Immature natural killer cell (primary cell): ENCODE measurements around the gene HS3ST5. TPM values are rescaled to one million over a fixed set of nuclear protein-coding genes. Genes with fewer than 3 reads are reported as not detected.
"Not testable (repeated sequence)": the region's sequence is repeated elsewhere in the genome, so short reads cannot be mapped to it uniquely, and the experiment has no call there.

Experiments used
- DNase-seq, 3 donors: peaks; one replicate each; pipeline ENCODE4 v3.0.0; 2022; ENCODE audit warnings: mixed read lengths in 1 of 3
- H3K27ac Mint-ChIP-seq, 6 donors: one replicate each; pipeline ENCODE4 v1.8.0; 2020; ENCODE audit warnings: mixed read lengths in 6 of 6, mild to moderate bottlenecking in 5 of 6, inconsistent platforms in 4 of 6, moderate library complexity in 3 of 6
- H3K27me3 Mint-ChIP-seq, 3 donors: one replicate each; pipeline ENCODE4 v1.8.0; 2020 to 2021; ENCODE audit warnings: low read depth in 3 of 3, mild to moderate bottlenecking in 3 of 3, mixed read lengths in 3 of 3, moderate library complexity in 3 of 3, inconsistent platforms in 1 of 3
- H3K36me3 Mint-ChIP-seq, 3 donors: one replicate each; pipeline ENCODE4 v1.8.0; 2020; ENCODE audit warnings: mixed read lengths in 3 of 3, inconsistent platforms in 2 of 3, mild to moderate bottlenecking in 2 of 3
- H3K4me1 Mint-ChIP-seq, 2 donors: one replicate each; pipeline ENCODE4 v1.8.0; 2020; ENCODE audit warnings: inconsistent platforms in 2 of 2, mild to moderate bottlenecking in 2 of 2, mixed read lengths in 2 of 2, moderate library complexity in 1 of 2
- H3K4me3 Mint-ChIP-seq, 5 donors: one replicate each; pipeline ENCODE4 v1.8.0; 2020; ENCODE audit warnings: mild to moderate bottlenecking in 5 of 5, mixed read lengths in 5 of 5, inconsistent platforms in 3 of 5, moderate library complexity in 3 of 5
- H3K9me3 Mint-ChIP-seq, 6 donors: one replicate each; pipeline ENCODE4 v1.8.0; 2020; ENCODE audit warnings: mild to moderate bottlenecking in 6 of 6, mixed read lengths in 6 of 6, inconsistent platforms in 4 of 6, moderate library complexity in 3 of 6
- polyA plus RNA-seq, 3 donors: library from polyadenylated mRNA; unstranded; fragments of 300-500 nt; fragmentation: Illumina TruSeq; gene quantifications; one replicate each; pipeline ENCODE4 v1.2.3, GENCODE V29; 2021

HS3ST5 gene
- polyA plus RNA-seq, 3 donors from 2014 or later: not detected

DNA sequence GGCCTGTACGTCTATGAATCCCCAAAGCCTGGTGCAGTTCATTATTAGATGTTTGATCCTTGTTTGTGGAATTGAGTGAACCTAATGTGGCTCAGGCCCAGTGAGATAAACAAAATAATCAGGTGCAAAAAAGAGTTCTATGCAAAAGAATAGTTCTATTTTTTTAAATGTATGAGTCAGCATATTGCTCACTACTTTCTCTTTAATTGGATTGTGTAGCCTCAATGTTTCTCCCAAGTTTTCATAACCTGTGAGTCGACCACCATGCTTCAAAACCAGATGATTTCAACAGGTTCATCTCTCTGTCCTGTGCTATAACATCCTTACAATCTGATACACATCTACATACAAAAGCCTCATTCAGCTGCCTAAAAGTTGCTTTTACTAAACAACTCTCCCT is 255.3 kb downstream of the HS3ST5 start:
- Mint-ChIP-seq H3K27ac (no peak overlapping the region), H3K4me3 (no peak overlapping the region), H3K9me3 (peaks cover 0 to 9% (median 0%) of the 10 kb centered on the region in 6 donors), H3K27me3 (peaks cover 0 to 2% (median 2%) of the 10 kb centered on the region in 3 donors), H3K36me3 (no peaks in the 10 kb centered on the region), H3K4me1 (no peaks in the 10 kb centered on the region)
- DNase-seq: no peak

DNA sequence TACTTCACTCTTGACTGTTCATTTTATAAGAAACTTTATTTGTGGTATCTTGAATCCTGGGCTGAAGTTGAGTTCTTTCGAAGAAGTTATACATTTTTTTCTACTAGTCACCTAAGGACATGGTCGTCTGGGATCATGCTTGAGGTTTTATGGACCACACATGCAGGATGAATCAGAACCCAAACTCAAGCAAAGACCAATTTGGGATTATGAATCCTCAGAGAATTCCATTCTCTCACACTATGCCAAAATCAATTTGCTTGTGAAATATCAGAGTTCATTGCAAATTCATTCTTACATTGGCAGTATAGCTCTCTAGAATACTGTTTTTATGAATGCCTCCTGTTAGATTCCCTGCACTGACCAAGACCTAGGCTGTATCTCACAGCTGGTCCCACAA is 257.6 kb downstream of the HS3ST5 start:
- no peaks in the 10 kb centered on the region for H3K36me3 Mint-ChIP-seq
- no peak overlapping the region for H3K4me3 Mint-ChIP-seq
- H3K27me3 Mint-ChIP-seq: peaks cover 0 to 2% (median 0%) of the 10 kb centered on the region in 3 donors
- H3K4me1 Mint-ChIP-seq: no peaks in the 10 kb centered on the region
- DNase-seq: no peak
- H3K9me3 Mint-ChIP-seq: peaks cover 0 to 8% (median under 1%) of the 10 kb centered on the region in 6 donors
- no peak overlapping the region for H3K27ac Mint-ChIP-seq

DNA sequence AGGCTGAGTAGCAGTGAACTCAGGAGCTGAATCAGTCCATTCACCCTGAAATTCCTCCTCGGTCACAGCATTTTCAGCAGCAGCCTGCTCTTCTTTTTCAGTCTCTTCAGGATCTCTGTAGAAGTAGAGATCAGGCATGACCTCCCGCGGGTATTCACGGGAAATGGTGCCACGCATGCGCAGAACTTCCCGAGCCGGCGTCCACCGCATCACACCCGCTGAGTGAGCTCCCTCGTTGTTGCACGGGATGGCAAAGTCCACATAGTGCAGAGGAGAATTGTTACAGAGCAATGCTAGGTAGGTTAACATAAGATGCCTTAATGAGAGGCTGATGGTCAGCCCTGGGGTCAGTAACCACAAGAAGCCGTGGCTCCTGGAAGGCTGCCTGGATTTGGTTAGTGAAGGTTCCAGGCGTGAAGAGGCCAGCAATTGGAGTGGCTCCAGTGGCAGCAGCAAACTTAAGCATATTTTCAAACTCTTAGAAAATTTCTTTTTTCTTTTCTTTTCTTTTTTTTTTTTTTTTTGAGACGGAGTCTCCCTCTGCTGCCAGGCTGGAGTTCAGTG is 258.4 kb downstream of the HS3ST5 start:
- no peaks in the 10 kb centered on the region for H3K4me1 Mint-ChIP-seq
- H3K36me3 Mint-ChIP-seq: no peaks in the 10 kb centered on the region
- no peak overlapping the region for H3K27ac Mint-ChIP-seq
- H3K27me3 Mint-ChIP-seq: peaks cover 0 to 2% (median 0%) of the 10 kb centered on the region in 3 donors
- no peak overlapping the region for H3K4me3 Mint-ChIP-seq
- peaks cover 0 to 8% (median under 1%) of the 10 kb centered on the region in 6 donors for H3K9me3 Mint-ChIP-seq
- DNase-seq: no peak

DNA sequence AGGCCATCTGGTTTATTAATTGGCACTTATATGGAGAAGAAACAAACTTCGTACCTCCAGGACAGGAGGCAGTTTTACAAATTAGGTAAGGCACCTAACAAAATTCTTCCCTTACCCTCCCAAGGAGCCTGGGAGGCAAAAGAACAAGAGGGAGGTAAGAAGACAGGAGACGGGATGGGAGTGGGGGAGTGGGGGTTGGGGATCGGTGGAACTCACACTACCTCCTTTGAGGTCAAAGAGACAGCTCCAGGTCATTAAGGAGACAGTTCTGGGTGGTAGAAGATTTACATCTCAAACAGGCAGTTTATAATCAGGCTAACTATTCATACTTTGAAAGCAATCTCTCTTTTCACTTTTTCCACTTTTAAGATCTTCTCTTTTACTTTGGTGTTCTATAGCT is 259.6 kb downstream of the HS3ST5 start:
- Mint-ChIP-seq H3K27ac (no peak overlapping the region), H3K36me3 (no peaks in the 10 kb centered on the region), H3K4me1 (no peaks in the 10 kb centered on the region), H3K9me3 (peaks cover 0 to 8% (median under 1%) of the 10 kb centered on the region in 6 donors), H3K27me3 (peaks cover 0 to 4% (median 0%) of the 10 kb centered on the region in 3 donors), H3K4me3 (no peak overlapping the region)
- DNase-seq: no peak

DNA sequence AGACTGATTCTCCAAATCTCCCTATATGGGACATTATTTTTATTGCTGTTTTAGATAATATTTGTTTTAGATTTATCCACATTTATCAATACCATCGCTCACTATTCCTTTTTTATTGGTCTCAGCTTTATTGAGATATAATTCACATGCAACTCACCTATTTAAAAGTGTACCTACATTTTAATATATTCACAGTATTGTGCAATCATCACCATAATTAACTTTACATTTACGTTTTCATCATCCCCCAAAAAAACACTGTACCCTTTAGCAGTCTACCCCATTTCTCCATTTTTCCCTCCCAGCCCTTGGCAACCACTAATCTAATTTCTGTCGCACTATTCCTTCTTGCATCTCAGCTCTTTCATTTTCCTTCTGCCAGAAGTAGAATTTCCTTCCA is 261.1 kb downstream of the HS3ST5 start:
- DNase-seq: no peak
- H3K4me3 Mint-ChIP-seq: no peak overlapping the region
- H3K36me3 Mint-ChIP-seq: no peaks in the 10 kb centered on the region
- peaks cover 0 to 2% (median 0%) of the 10 kb centered on the region in 3 donors for H3K27me3 Mint-ChIP-seq
- H3K4me1 Mint-ChIP-seq: no peaks in the 10 kb centered on the region
- H3K27ac Mint-ChIP-seq: no peak overlapping the region
- H3K9me3 Mint-ChIP-seq: peaks cover 0 to 8% (median 0%) of the 10 kb centered on the region in 6 donors

DNA sequence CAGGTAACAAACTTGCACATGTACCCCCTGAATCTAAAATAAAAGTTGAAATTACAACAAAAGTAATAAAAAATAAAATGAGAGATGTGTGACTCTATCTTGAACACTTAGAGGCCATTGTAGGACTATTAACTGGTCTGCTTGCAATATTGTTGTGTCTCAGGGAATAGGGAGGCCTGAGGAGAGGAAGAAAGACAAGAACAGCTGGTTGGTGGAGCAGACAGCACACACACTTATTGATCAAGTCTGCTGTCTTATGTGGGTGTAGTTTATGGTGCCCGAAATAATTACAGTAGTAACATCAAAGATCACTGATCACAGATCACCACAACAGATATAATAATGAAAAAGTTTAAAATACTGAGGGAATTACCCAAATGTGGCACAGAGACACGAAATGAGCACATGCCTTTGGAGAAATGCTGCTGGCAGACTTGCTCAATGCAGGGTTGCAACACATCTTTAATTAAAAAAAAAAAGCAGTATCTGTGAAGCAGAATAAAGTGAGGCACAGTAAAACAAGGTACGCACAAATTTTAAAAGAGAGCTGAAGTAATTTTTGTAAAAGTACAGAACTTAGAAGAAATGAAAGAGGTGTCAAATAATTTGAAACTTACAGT is 261.8 kb downstream of the HS3ST5 start:
- Mint-ChIP-seq H3K4me3 (no peak overlapping the region), H3K27ac (no peak overlapping the region), H3K36me3 (no peaks in the 10 kb centered on the region), H3K4me1 (no peaks in the 10 kb centered on the region), H3K9me3 (peaks cover 0 to 8% (median 0%) of the 10 kb centered on the region in 6 donors), H3K27me3 (peaks cover 0 to 4% (median 0%) of the 10 kb centered on the region in 3 donors)
- DNase-seq: no peak

DNA sequence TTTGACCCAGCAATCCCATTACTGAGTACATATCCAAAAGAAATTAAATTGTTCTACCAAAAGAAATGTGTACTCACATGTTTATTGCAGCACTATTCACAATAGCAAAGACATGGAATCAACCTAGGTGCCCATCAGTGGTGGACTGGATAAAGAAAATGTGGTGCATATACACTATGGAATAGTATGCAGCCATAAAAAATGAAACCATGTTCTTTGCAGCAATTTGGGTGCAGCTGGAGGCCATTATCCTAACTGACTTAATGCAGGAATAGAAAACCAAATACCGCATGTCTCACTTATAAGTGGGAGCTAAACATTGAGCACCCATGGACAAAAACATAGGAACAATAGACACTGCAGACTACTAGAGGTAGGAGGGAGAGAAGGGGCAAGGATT is 262.4 kb downstream of the HS3ST5 start:
- H3K4me3 Mint-ChIP-seq, DNase-seq, H3K36me3 Mint-ChIP-seq, H3K27me3 Mint-ChIP-seq, H3K27ac Mint-ChIP-seq, H3K4me1 Mint-ChIP-seq, H3K9me3 Mint-ChIP-seq: not testable (repeated sequence)

DNA sequence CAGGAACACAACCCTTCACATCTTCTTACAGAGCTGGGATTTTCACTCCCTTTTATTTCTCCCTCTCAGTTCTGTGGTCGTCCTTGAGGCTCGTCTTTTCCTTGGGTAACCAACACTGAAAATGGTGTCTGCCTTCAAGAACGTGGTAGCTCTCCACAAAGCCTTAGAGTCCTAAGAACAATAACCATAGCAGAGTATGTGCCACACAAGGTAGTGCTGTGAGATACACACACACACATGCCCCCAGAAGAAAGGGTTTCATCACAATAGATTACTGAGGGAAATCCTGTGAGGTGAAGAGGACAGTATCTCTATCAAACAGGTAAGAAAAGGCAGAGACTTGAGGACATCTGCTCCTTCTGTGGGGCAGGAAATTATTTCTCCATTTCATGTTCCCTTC is 267.0 kb downstream of the HS3ST5 start:
- no peaks in the 10 kb centered on the region for H3K4me1 Mint-ChIP-seq
- peaks cover 0 to 6% (median 0%) of the 10 kb centered on the region in 3 donors for H3K27me3 Mint-ChIP-seq
- H3K27ac Mint-ChIP-seq: no peak overlapping the region
- no peak overlapping the region for H3K4me3 Mint-ChIP-seq
- H3K9me3 Mint-ChIP-seq: peaks cover 0 to 3% (median 0%) of the 10 kb centered on the region in 6 donors
- no peak for DNase-seq
- H3K36me3 Mint-ChIP-seq: no peaks in the 10 kb centered on the region

DNA sequence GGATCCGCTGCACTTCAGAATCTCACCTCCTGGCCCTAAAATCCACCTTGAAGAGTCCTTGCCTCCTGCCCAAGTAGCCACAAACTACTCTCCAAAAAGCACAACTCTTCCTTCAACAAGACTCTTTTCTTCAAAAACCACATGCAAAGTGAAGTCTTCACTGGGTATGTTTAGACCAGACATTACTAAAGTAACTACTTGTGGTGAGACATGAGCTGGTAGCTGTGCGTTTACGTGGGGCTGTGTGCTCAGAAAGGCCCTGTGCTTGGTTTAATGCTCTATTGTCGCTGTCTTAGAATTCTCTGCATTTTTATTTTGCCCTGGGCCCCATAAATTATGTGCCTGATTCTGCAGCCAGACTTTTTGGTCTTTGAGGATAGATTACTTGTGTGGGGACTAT is 267.5 kb downstream of the HS3ST5 start:
- H3K4me1 Mint-ChIP-seq: no peaks in the 10 kb centered on the region
- no peak for DNase-seq
- H3K4me3 Mint-ChIP-seq: no peak overlapping the region
- H3K27me3 Mint-ChIP-seq: peaks cover 0 to 6% (median 0%) of the 10 kb centered on the region in 3 donors
- no peaks in the 10 kb centered on the region for H3K36me3 Mint-ChIP-seq
- peaks cover 0 to 3% (median 0%) of the 10 kb centered on the region in 6 donors for H3K9me3 Mint-ChIP-seq
- no peak overlapping the region for H3K27ac Mint-ChIP-seq

DNA sequence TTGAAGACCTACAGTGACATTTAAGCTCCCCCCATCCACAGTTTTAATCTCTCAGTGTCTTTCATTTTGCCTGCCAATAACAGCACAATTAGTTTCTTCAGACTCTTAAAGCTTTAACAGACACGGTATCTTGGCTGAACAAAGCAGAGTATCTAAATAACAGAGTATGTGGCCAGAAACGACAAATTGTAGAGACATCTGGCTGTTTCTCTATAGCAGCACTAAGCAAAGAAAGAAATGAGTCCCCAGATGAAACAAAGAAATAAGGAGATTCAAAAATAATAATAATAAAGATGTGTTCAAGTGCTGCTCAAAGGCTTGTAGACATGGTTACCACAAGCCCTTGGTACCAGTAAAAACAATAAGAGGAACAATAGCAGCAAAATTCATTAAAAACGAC is 274.1 kb downstream of the HS3ST5 start:
- Mint-ChIP-seq H3K27me3 (peaks cover 0 to 2% (median 0%) of the 10 kb centered on the region in 3 donors), H3K36me3 (no peaks in the 10 kb centered on the region), H3K9me3 (peaks cover 0 to 2% (median 0%) of the 10 kb centered on the region in 6 donors), H3K4me1 (no peaks in the 10 kb centered on the region), H3K4me3 (no peak overlapping the region), H3K27ac (no peak overlapping the region)
- no peak for DNase-seq

DNA sequence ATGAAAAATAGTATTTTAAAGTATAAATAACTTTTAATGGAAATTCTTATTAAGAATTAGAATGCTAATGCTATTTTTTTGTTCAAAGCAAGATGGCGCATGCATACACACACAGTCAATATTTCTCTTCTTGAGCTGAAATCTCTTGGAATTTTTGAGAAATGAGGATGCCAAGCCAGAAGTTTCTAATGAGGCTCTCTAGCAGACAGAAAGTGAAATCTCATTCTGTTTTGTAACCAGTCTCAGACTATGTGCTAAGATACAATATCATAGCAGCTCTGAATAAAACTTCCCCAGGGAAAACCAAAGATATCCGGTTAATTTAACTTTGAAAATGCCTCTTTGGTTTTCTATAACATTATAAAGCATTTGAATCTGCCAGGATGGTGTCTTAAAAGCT is 274.7 kb downstream of the HS3ST5 start:
- no peak overlapping the region for H3K27ac Mint-ChIP-seq
- H3K36me3 Mint-ChIP-seq: no peaks in the 10 kb centered on the region
- H3K27me3 Mint-ChIP-seq: peaks cover 0 to under 1% (median 0%) of the 10 kb centered on the region in 3 donors
- peaks cover 0 to 2% (median 0%) of the 10 kb centered on the region in 6 donors for H3K9me3 Mint-ChIP-seq
- no peak for DNase-seq
- no peaks in the 10 kb centered on the region for H3K4me1 Mint-ChIP-seq
- H3K4me3 Mint-ChIP-seq: no peak overlapping the region

DNA sequence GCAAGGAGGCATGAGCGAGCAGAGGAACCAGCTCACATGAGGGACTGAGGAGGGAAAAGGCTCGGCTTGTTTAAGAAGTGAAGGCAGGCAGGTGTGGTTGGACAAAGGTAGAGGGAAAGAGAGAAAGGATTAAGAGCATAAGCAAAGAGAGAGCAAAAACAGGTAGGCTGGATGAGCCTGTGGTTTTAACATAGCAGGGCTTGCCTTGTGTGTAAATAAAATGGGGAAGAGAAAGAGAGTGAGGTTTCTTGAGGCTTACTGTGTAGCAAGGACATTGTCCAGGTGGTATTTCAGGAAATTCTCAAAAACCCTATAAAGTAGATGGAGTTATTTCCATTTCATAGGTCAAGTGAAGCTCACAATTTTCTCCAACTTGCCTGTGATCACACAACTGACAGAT is 278.0 kb downstream of the HS3ST5 start:
- Mint-ChIP-seq H3K9me3 (peaks cover 0 to 4% (median 0%) of the 10 kb centered on the region in 6 donors), H3K27ac (no peak overlapping the region), H3K4me1 (no peaks in the 10 kb centered on the region), H3K36me3 (no peaks in the 10 kb centered on the region), H3K27me3 (no peaks in the 10 kb centered on the region), H3K4me3 (no peak overlapping the region)
- DNase-seq: no peak

DNA sequence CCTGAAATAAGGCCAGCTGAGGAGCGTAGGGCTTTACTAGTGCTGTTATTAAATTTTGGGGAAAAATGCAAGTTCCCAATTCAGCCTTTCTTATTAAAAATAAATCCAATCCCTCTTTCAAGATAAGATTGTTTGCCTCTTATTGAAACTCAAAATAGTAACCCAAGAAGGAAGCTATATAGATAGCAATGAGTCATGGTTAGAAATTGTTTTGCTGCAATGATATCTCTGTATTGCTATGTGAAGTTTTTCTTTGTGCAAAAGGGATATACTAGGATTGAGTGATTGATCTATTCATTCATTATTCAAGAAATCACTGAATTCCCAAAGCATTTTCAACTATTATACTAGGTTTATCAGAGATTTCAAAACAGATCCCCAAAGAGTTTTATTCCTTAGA is 278.9 kb downstream of the HS3ST5 start:
- no peak for DNase-seq
- H3K4me3 Mint-ChIP-seq: no peak overlapping the region
- peaks cover 0 to 4% (median 0%) of the 10 kb centered on the region in 6 donors for H3K9me3 Mint-ChIP-seq
- H3K36me3 Mint-ChIP-seq: no peaks in the 10 kb centered on the region
- no peaks in the 10 kb centered on the region for H3K4me1 Mint-ChIP-seq
- H3K27me3 Mint-ChIP-seq: no peaks in the 10 kb centered on the region
- H3K27ac Mint-ChIP-seq: no peak overlapping the region

DNA sequence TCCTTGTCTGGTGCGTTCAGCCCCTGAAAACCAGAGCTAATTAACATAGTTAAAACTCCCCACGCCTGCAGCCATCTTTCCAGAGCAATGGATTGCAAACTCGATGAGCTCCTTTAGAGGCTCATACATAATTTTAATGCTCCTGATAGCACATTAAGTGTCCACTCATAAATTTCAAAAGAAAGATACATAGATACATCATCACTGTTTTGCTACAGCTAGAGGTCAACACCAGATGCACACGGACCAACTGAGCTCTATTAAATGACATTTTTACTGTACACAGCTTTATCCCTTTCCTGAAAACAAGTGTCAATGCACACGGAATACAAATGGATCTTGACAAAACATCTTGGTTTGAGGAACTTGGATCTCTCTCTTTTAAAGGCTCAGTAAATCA is 280.6 kb downstream of the HS3ST5 start:
- Mint-ChIP-seq H3K4me3 (no peak overlapping the region), H3K9me3 (peaks cover 0 to 4% (median 0%) of the 10 kb centered on the region in 6 donors), H3K27ac (no peak overlapping the region), H3K36me3 (no peaks in the 10 kb centered on the region), H3K4me1 (no peaks in the 10 kb centered on the region), H3K27me3 (no peaks in the 10 kb centered on the region)
- no peak for DNase-seq

DNA sequence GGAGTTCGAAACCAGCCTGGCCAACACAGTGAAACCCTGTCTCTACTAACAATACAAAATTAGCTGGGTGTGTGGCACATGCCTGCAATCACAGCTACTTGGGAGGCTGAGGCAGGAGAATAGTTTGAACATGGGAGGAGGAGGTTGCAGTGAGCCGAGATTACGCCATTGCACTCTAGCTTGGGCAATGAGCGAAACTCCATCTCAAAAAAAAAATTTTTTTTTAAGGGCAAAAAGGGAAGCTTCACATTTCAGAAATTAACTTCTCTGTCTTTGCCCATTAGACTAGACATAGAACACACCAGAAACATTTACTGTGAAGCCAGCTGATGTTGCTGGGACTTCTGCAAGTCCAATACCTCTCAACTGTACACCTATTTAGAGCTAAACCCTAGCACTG is 281.1 kb downstream of the HS3ST5 start:
- Mint-ChIP-seq H3K36me3 (no peaks in the 10 kb centered on the region), H3K9me3 (peaks cover 0 to 4% (median 0%) of the 10 kb centered on the region in 6 donors), H3K4me1 (no peaks in the 10 kb centered on the region), H3K27ac (no peak overlapping the region), H3K4me3 (no peak overlapping the region), H3K27me3 (no peaks in the 10 kb centered on the region)
- no peak for DNase-seq
